HAP-1 (cell line): ENCODE data around the gene TM2D3.
"Not testable (repeated sequence)": the region's sequence is repeated elsewhere in the genome, so short reads cannot be mapped to it uniquely, and the experiment has no call there.

ENCODE experiments used
- DNase-seq, 2 experiments: peaks; one replicate each; pipeline ENCODE4 v3.0.0-alpha.2; 2016 to 2020; ENCODE audit warnings: low spot score in 2 of 2
- H3K27me3 ChIP-seq: fragments of 250-450 bp; sonication (Bioruptor Pico); 2 replicates; pipeline ENCODE4 v1.5.1; 2020; ENCODE audit warnings: low read depth, mild to moderate bottlenecking, moderate library complexity
- H3K36me3 ChIP-seq: fragments of 250-450 bp; sonication (Bioruptor Pico); replicated peaks from 2 replicates; pipeline ENCODE4 v1.5.1; 2020; ENCODE audit warnings: mild to moderate bottlenecking
- H3K4me1 ChIP-seq: fragments of 250-450 bp; sonication (Bioruptor Pico); 2 replicates; pipeline ENCODE4 v1.5.1; 2020; ENCODE audit warnings: mild to moderate bottlenecking
- H3K4me3 ChIP-seq: fragments of 250-450 bp; sonication (Bioruptor Pico); 2 replicates; pipeline ENCODE4 v1.5.1; 2020; ENCODE audit warnings: mild to moderate bottlenecking, moderate library complexity
- H3K9me3 ChIP-seq: fragments of 250-450 bp; sonication (Bioruptor Pico); 2 replicates; pipeline ENCODE4 v1.5.1; 2020; ENCODE audit warnings: mild to moderate bottlenecking, moderate library complexity
- in situ Hi-C: fragments of 300-500 bp; cut with MboI; formaldehyde crosslinking; loops from 3 replicates; pipeline ENCODE4 v1.14.3; 2020; ENCODE audit warnings: low sequenced_read_pairs, inconsistent platforms, mixed read lengths

Gene TM2D3

GRCh38 chr15:101675015-101675414 lies 22.8 kb upstream of the TM2D3 start:
- H3K4me1 ChIP-seq: no peaks in the 10 kb centered on the region
- no peak for DNase-seq
- no peaks in the 10 kb centered on the region for H3K9me3 ChIP-seq
- H3K4me3 ChIP-seq: no peak overlapping the region
- peaks cover 5% of the 10 kb centered on the region for H3K36me3 ChIP-seq
- in situ Hi-C loops: no loop called here
- H3K27me3 ChIP-seq: no peaks in the 10 kb centered on the region

GRCh38 chr15:101672298-101672697 lies 20.1 kb upstream of the TM2D3 start:
- no peak overlapping the region for H3K4me3 ChIP-seq
- in situ Hi-C loops: no loop called here
- no peaks in the 10 kb centered on the region for H3K27me3 ChIP-seq
- DNase-seq: no peak
- H3K9me3 ChIP-seq: no peaks in the 10 kb centered on the region
- H3K36me3 ChIP-seq: peaks cover 5% of the 10 kb centered on the region
- no peaks in the 10 kb centered on the region for H3K4me1 ChIP-seq

DNA sequence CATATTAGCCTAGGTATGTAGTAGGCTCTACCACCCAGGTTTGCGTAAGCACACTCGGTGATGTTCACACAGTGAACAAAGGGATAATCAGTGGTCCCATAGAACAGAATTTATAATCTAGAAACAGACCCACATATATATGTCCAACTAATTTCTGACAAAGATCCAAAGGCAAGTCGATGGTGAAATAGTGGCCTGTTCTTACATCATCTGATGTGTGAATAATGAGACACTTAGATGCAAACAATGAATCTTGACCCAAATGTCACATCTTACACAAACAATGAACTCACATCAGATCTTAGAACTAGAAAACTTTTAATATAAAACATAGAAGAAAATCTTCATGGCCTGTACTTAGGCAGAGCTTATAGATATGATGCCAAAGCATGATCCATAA lies 17.6 kb upstream of the TM2D3 start:
- no peak overlapping the region for H3K4me3 ChIP-seq
- in situ Hi-C loops: no loop called here
- no peaks in the 10 kb centered on the region for H3K9me3 ChIP-seq
- DNase-seq: no peak
- peaks cover 5% of the 10 kb centered on the region for H3K36me3 ChIP-seq
- H3K27me3 ChIP-seq: no peaks in the 10 kb centered on the region
- H3K4me1 ChIP-seq: peaks cover 5% of the 10 kb centered on the region; the same call in 1 of the 2 replicates

- Histone ChIP-seq H3K4me3 (no peak overlapping the region), H3K36me3 (no peaks in the 10 kb centered on the region), H3K9me3 (no peaks in the 10 kb centered on the region), H3K4me1 (peaks cover 9% of the 10 kb centered on the region; the same call in 1 of the 2 replicates), H3K27me3 (no peaks in the 10 kb centered on the region)
- DNase-seq: no peak
- in situ Hi-C loops: no loop called here
Measured at GRCh38 chr15:101667881-101668280, 15.7 kb upstream of the TM2D3 start.

- in situ Hi-C loops: no loop called here
- peak in 1 of 2 experiments; percentile 36 for DNase-seq
Measured at GRCh38 chr15:101664303-101664913, 12.2 kb upstream of the TM2D3 start.

GRCh38 chr15:101662203-101662602 lies 10.0 kb upstream of the TM2D3 start:
- Histone ChIP-seq H3K9me3 (no peaks in the 10 kb centered on the region), H3K4me1 (peaks cover 9% of the 10 kb centered on the region; the same call in 1 of the 2 replicates), H3K27me3 (no peaks in the 10 kb centered on the region), H3K36me3 (no peaks in the 10 kb centered on the region), H3K4me3 (no peak overlapping the region)
- no peak for DNase-seq
- in situ Hi-C loops: no loop called here

More at GRCh38 chr15:101664303-101664913, 12.2 kb upstream of the TM2D3 start:
- H3K4me1 ChIP-seq: peaks cover 9% of the 10 kb centered on the region; the same call in 1 of the 2 replicates
- no peaks in the 10 kb centered on the region for H3K9me3 ChIP-seq
- no peaks in the 10 kb centered on the region for H3K36me3 ChIP-seq
- no peak overlapping the region for H3K4me3 ChIP-seq
- H3K27me3 ChIP-seq: no peaks in the 10 kb centered on the region

DNA sequence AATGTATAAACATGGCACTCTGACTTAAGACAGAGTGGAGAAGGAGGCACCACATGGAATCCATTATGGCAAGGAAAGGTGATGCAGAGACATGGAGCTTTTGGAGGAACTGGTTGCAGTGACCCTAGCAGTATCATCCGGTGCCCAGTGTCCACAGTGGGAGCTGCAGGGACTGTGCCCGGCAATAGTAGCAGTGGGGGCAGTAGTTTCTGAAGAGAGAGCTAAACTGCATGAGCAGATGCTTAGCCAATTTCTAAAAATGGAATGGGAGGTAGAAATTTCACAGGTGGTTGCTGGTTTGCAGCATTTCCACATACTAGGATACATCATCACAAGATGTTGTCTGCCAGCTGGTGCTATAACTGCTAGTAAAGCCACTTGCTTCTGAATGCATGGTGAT lies 7.8 kb upstream of the TM2D3 start:
- Histone ChIP-seq H3K36me3 (no peaks in the 10 kb centered on the region), H3K4me3 (no peak overlapping the region), H3K9me3 (no peaks in the 10 kb centered on the region), H3K27me3 (no peaks in the 10 kb centered on the region), H3K4me1 (0 out of 2 replicates have a peak, but pooled peaks cover 4% of the 10 kb centered on the region)
- DNase-seq: no peak
- in situ Hi-C loops: no loop called here

- Histone ChIP-seq H3K4me1 (peaks cover 9% of the 10 kb centered on the region; the same call in 1 of the 2 replicates), H3K36me3 (no peaks in the 10 kb centered on the region), H3K27me3 (no peaks in the 10 kb centered on the region), H3K4me3 (no peak overlapping the region), H3K9me3 (no peaks in the 10 kb centered on the region)
- in situ Hi-C loops: no loop called here
- DNase-seq: no peak
Measured at GRCh38 chr15:101657968-101658784, 6.0 kb upstream of the TM2D3 start.

GRCh38 chr15:101657171-101657570 lies 5.0 kb upstream of the TM2D3 start:
- Histone ChIP-seq H3K27me3 (no peaks in the 10 kb centered on the region), H3K9me3 (no peaks in the 10 kb centered on the region), H3K36me3 (no peaks in the 10 kb centered on the region), H3K4me3 (no peak overlapping the region), H3K4me1 (peaks cover 16% of the 10 kb centered on the region)
- in situ Hi-C loops: no loop called here
- DNase-seq: no peak

GRCh38 chr15:101654624-101655337 lies 2.6 kb upstream of the TM2D3 start:
- DNase-seq, H3K4me3 ChIP-seq, H3K9me3 ChIP-seq, in situ Hi-C loops, H3K36me3 ChIP-seq, H3K27me3 ChIP-seq: not testable (repeated sequence)
- H3K4me1 ChIP-seq: peaks cover 26% of the 10 kb centered on the region

DNA sequence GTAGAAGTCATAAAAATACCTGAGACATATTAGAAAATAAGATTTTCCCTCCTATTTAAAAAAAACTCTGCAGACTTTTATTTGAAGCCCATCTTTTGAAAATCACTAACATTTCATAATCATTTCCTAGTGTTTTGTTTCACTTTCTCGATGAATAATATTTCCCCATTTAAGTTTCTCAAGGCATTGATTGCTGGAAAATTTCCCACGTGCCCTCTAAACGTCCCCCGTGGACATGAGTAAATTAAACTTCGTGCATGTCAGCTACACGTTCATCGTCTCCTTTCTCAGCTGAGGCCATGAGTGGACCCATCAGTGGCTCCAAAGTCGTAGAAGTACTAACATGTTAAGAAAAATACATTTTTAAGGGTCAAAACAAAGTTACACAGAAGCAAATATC lies 2.0 kb upstream of the TM2D3 start:
- Histone ChIP-seq H3K4me3 (no peak overlapping the region), H3K36me3 (peaks cover 6% of the 10 kb centered on the region), H3K4me1 (peaks cover 29% of the 10 kb centered on the region), H3K27me3 (no peaks in the 10 kb centered on the region), H3K9me3 (no peaks in the 10 kb centered on the region)
- in situ Hi-C loops: no loop called here
- DNase-seq: no peak

GRCh38 chr15:101652786-101653430 lies 727 bp upstream of the TM2D3 start:
- Histone ChIP-seq H3K4me1 (peaks cover 29% of the 10 kb centered on the region), H3K27me3 (no peaks in the 10 kb centered on the region), H3K36me3 (peaks cover 19% of the 10 kb centered on the region), H3K4me3 (peak overlapping the region; percentile 64), H3K9me3 (no peaks in the 10 kb centered on the region)
- in situ Hi-C loops: no loop called here
- DNase-seq: no peak

DNA sequence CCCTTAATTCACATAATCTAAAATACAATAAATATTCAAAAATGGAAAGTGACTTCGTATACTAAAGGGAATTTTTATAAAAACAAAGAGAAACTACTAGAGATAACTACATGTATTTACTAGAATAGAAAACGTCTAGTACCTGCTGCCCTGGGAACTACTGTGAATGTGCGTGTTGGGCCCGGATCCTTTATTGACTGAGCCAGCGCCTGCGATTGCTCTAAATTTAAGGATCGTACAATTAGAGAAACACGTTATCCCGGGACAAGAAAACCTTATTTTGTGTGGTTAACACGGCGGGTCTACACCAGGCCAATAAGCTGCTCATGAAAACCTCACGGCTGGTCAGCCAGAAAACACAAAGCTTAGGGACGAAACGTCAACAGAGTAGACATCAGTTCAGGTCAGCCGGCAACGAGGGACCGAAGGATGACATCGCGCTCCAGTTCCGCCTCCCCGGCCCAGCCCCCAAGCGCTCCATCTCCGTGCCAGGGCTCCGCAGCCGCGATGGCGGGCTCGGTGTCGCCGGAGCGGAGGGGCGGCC lies 555 bp downstream of the TM2D3 start:
- Histone ChIP-seq H3K4me3 (peak overlapping the region; percentile 64), H3K27me3 (no peaks in the 10 kb centered on the region), H3K4me1 (peaks cover 29% of the 10 kb centered on the region), H3K9me3 (no peaks in the 10 kb centered on the region), H3K36me3 (peaks cover 31% of the 10 kb centered on the region)
- peak; percentile 32 to 52 for DNase-seq
- in situ Hi-C loops: no loop called here
